GM12873 (cell line): ENCODE measurements around the gene TMEM98.
A peak's percentile ranks its signal among the peaks of the same experiment; 100 is the strongest.

Source experiments
- TF ChIP-seq, protein P1 (sequence below): IDR thresholded peaks from 2 replicates; pipeline ENCODE4 v1.5.1; 2012; ENCODE audit warnings: low read depth, mild to moderate bottlenecking, moderate library complexity, low read length, control low read depth; ENCODE audit not compliant: insufficient read depth; ENCODE audit errors: missing control alignments

TMEM98 gene

GRCh38 chr17:32940706-32941390 is 12.9 kb downstream of the TMEM98 start:
- TF ChIP-seq, protein P1, sequence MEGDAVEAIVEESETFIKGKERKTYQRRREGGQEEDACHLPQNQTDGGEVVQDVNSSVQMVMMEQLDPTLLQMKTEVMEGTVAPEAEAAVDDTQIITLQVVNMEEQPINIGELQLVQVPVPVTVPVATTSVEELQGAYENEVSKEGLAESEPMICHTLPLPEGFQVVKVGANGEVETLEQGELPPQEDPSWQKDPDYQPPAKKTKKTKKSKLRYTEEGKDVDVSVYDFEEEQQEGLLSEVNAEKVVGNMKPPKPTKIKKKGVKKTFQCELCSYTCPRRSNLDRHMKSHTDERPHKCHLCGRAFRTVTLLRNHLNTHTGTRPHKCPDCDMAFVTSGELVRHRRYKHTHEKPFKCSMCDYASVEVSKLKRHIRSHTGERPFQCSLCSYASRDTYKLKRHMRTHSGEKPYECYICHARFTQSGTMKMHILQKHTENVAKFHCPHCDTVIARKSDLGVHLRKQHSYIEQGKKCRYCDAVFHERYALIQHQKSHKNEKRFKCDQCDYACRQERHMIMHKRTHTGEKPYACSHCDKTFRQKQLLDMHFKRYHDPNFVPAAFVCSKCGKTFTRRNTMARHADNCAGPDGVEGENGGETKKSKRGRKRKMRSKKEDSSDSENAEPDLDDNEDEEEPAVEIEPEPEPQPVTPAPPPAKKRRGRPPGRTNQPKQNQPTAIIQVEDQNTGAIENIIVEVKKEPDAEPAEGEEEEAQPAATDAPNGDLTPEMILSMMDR: peak; percentile 46

- TF ChIP-seq, protein P1: peak; percentile 43
These were observed 13.6 kb downstream of the TMEM98 start for GRCh38 chr17:32941419-32942032.

GRCh38 chr17:32943206-32943605 is 15.3 kb downstream of the TMEM98 start:
- TF ChIP-seq, protein P1: no peak

- TF ChIP-seq, protein P1: no peak
These were observed 15.8 kb downstream of the TMEM98 start for GRCh38 chr17:32943647-32944191.

DNA sequence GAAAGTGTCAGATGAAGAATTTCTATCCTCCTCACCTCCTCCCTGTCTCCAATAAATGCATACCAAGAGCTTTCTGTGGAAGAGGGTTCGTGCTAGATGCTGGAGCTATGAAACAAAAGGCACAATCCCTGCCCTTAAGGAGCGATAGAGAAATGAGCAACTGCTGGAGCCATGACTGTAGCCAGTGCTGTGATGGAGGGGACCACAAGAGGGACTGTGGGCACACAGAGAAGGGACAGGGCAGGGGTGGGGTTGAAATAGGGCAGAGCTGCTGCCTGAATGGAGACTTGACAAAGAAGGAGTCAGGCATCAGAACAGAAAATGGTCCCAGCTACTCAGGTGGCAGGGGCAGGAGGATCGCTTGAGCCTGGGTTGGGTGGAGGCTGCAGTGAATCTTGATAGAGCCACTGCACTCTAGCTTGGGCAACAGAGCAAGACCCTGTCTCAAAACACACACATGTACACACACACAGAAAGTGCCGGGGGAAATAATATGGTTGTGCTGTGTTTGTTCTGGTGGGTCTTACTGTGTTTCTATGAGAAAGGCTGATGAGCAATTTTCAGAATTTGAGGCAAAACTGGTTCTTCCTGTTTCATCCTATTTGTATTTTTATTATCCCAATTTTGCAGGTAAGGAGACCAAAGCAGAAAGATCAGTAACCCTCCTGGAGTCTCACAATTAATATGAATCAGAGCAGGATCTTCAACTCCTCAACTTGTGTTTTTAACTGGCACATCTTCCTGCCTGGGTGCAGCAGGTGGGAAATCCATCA is 16.5 kb downstream of the TMEM98 start:
- TF ChIP-seq, protein P1: peak; percentile 12

- TF ChIP-seq, protein P1: no peak
These were observed 18.6 kb downstream of the TMEM98 start for GRCh38 chr17:32946375-32947135.
